ENCODE results near the gene DPYD.

DPYD gene

DNA sequence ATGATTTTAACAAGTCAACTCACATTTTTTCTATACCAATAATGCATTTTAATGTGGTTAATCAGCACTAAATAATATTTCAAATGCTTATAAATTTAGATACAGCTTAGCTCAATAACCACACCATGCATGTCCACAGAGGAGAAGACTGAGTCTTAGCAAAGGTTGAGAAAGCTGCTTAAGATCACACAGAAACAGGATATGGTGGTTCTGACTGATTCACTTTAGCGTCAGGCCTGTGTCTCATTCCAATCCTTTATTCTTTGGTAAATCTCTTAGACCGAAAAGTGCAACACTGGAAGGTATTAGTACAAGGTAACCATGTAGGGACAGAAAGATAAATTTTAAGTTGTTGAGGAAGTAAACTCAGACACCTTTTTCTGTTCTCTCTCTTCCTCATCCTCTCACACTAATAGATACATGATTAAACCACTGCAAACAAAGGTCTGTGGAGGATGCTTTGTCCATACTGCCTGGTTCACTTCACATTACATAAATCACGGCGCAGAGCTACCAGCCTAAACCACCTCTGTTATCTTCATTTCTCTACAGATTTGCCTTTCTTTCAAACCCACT is 139.0 kb downstream of the DPYD start:
- DNase-seq = no peak

DNA sequence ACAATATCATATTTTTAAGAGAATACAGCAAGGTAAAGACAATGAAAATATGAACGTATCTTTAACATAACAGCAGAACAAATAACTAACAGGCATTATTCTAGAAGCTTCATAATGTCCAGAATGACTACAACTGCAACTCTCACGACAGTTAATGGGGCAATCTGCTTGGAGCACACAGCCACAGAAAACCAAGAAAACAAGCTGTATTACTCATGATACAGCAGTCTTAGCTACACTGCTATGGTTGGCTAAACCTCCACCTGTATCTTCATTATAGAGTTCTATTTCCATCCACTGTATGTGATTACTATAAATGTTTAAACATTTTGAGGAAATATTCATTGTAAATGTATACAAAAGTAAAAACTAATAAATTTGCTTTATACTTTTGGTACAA is 139.9 kb downstream of the DPYD start:
- DNase-seq = no peak

DNA sequence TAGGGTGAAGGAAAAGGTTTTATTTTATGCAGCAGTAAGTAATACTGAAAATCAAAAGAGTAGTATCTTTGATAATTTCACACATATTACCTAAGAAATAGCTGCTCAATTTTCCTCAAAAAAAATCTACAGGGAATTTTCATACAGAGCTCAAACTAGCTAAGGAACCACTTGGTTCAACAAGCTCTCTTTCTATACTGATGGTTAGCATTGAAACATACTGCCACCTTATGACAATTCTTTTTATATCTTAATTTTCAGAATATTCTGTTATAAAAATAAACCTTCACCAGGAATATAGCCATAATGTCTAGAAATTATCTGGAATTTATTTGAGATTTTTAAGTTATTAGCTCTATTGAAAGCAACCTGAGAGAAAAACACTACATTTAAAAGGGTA is 142.1 kb downstream of the DPYD start:
- DNase-seq = no peak

DNA sequence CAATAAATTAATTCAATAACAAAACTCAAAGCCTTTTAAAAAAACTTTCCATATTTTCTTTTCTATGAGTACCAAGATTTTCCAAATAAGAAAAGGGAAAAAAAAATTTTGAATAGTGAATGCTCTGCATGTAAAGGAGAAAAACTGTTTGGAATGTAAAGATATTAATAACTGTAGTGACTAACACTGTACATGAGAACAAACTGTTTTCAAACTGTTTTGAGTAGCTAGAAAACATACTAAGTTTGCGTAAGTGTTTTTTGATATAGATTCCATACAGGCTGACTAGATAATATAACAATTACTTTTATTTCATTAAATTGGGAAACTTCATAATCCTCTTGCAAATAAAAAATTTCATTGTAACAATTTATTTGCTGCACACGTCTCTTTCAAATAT is 150.5 kb downstream of the DPYD start:
- no peak for DNase-seq

DNA sequence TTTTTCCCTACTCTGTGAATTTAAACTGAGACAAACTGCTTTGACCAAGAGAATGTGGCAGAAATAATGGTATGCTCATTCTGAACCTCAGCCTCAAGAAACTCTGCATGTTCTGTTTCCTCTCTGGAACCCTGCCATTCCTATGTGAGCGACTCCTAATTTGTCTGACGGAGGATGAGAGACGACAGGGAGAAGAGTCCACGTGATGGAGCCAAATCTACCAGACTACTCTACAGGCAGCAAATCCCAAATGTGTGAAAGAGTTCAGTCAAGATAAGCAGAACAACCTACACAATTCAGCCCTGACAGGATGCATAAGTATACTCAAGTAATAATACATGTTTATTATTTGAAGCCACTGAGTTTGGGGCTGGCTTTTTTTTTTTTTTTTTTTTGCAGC is 153.5 kb downstream of the DPYD start:
- no peak for DNase-seq

DNA sequence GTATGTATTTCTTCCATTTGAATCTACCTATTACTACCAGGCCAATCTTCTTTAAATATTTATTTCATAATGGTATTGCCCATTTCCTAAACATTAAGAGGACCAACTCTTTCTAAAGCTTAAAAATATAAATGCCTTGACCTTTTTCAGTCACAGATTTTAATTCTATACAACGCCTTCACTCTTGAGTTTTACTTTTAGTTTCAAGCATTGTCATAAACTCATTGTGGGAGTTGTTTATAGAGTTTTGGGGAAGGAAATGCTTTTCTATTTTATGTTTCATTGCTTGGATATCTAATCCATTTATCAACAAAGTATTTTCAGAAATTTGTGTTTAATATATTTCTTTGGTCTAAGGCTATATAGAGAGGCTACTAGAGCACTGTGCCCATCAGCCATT is 155.8 kb downstream of the DPYD start:
- DNase-seq = no peak

DNA sequence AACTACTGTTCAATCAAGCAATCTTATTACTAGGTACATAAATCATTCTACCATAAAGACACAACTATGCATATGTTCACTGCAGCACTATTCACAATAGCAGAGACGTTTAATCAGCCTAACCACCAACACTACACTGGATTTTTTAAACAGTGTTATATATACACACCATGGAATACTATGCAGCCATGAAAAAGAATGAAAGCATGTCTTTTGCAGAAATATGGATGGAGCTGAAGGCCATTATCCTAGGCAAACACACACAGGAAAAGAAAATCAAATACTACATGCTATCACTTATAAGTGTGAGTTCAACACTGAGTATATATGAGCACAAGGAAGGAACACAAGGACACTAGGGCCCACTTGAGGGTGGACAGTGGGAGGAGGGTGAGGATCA is 159.2 kb downstream of the DPYD start:
- no peak for DNase-seq

DNA sequence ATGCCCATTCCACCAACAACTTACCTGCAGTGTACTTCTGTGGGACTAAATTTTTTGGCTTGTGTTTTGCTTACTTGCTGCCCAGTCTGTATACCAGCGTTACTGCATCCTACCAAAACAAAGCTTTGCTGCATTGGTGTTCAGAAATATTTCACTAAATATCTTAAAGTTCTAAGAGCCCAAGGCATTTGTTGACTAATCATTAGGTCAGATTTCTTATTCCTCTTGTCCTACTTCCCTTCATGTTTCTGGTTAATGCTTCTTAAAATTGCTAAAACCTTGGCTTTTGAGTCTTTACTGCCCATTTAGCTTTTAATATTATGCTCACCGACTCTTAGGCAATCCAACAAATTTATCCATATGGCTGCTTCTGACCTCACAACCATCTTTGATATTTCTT is 161.8 kb downstream of the DPYD start:
- no peak for DNase-seq

DNA sequence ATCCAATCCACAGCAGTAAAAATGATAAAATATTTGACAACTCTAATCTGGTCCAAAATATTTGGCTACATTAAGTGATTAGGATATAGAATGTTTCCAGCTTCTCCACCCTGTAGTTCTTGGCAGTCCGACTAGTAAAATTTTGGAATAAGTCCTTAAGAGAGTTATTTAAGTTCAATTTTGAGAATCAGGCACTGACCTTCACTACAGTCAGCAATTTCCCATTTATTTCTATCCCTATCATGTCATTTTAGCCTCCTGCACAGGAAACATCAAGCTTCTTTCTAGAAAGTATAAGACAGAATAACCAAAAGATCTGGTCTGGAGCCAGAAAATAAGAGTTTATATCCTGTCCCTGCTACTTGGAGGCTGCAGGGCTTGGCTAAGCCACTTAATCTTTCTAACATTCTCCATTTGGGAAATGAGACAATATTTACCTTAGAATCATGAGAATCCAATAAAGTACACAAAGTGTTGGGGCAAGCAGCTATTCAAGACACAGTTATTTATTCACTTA is 162.2 kb downstream of the DPYD start:
- DNase-seq = no peak

DNA sequence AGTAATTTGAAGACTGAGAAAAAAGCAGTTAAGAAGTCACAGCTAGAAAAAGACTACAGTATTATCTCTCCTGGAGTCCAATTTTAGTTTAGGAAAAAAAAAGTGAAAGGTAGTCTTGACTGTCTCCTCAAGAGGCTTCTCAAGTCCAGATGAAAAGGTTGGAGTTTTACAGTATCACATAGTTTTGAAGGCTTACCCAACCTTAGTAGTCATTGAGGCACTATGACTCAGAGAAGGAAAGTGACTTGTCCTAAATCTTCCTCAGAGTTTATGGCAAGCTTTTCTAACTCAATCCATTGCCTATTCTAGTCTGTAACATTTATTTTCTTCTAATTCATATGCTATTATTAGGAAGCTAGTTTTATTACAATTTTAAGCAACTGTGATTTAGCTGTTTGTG is 174.9 kb downstream of the DPYD start:
- no peak for DNase-seq

DNA sequence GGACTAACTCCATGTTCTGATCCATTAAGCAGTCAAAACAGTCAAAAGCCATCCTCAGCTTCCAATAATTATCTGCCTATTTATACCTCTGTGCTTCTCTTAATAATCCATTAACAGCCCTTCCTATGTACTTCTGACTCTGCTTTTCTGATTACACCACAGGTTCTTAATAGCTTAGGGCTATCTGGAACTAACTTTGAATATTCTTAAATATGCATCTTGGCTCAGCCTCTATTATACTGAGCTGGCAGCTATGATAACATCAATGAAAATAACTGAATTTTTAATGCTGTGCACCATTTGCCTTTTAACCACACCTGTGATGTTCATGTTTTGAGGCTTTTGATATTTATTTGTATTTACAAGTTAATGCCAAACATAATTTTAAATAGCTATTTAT is 175.9 kb downstream of the DPYD start:
- no peak for DNase-seq

DNA sequence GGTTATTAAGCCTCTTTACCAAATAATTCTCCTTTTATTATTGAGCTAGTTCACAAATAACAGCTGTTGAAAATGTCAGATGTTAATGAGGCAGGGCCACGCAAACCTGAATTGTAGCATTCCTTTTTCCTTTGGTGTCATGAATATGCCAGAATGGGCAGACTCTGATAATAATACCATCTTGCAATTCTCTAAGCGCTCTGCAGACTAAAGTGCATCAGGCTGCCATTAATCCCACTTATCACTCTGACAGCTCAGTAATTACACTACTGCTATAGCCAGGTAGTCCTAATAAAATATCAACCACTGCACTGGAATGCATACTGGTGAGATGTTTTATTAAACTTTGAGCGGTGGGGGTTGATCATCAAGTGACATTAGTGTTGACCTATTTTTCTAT is 177.7 kb downstream of the DPYD start:
- no peak for DNase-seq

DNA sequence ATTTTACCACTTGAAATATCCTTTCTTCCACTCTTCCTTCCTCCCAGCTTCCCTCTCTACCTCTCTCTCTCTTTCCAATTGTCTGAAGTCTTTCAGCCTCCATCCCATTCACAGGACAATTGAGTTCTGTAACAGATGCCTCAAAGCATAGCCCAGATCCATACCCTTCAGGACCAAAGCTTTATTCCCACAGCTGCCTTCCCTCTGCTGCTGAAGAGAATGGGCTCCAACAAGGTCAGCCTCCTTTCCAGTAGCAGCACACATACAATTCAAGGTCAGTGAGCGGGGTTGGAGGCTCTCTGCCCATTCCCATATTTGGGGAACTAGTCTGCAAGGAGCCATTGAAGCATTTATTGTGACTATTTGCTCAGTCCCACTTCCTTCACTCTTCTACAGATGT is 179.9 kb downstream of the DPYD start:
- no peak for DNase-seq

DNA sequence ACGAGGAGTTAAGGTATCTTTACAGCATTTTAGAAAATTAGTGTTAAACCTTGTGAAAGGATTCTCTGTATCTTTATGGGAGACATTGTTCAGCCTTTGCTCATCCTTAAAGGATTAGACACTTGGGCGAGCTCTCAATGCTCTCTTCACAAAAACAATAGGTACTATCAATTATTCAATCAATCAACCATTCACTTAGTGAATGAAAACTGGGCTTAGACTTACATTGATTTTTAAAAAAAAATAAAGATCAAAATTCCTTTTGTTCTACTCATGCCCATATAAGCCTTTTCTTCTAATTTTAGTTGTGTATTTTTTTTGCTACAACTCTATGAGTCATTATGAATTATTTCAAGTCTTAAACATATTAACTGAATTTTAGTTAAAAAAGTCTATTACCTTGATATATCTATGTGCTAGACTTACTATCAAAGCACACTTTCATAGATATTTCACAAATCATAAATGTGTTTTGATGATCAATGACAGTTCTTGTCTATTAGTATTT is 181.2 kb downstream of the DPYD start:
- no peak for DNase-seq

DNA sequence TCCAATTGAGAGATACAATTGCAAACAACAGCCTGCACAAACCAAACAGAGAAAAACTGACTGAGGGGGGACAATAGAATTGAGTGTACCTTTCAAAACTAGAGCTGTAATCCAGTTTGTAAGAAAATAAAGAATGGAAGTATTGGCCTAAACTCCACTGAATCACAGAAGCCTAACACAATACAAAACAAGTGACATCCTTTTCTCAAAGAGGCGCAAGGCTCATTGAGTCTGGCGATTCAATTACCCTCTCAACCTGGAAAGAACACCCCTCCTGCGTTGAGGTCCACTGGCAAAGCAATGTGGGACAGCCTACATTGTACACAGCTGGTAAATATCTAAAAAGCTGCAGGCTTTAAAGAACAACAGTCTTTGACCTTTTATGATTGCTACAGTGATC is 182.6 kb downstream of the DPYD start:
- DNase-seq = no peak

DNA sequence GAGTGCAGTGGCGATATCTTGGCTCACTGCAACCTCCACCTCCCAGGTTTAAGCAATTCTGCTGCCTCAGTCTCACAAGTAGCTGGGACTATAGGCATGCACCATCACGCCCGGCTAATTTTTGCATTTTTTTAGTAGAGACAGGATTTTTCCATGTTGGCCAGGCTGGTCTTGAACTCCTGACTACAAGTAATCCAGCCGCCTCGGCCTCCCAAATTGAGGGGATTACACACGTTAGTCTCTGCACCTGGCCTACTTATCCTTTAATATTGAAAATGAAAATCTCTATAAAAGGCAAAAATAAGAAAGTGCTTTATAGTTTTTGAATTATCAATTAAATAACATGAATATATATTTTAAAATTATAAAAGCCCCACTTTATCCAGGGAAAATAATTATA is 190.6 kb downstream of the DPYD start:
- DNase-seq = no peak

DNA sequence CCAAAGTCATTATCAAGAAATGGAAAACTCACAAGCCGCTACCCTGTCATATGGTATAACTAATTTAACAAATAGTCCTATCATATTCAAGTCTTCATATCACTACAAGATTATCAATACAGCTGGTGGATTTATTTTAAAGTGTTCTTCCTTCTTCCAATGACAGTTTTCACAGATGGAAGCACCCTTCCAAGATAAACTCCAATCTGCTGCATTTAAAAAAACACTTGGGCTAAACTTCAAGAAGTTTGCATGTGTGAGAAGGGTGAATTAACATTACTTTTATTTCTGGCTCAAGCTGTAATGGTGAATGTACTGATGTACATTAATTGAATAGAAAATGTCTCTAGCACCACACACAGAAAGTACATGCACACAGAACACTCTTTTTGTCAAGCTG is 192.4 kb downstream of the DPYD start:
- no peak for DNase-seq

DNA sequence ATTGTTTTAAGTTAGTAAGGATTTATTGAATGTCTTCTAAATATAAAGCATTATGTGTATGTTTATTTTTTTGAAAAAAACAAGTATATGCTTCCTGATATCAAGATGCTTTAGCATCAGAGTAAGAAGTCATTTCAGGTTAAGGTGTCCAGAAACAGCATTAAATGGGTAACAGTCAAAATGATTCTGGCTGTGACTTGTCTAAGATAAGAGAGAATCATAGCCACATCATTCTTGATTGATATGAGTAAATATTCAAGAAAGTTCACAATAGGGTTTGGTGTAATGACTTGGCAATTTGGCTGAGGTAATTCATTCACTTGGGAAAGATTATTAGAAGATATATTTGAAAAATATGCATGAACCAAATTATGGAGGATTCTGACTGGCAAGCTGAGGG is 193.8 kb downstream of the DPYD start:
- DNase-seq = no peak

DNA sequence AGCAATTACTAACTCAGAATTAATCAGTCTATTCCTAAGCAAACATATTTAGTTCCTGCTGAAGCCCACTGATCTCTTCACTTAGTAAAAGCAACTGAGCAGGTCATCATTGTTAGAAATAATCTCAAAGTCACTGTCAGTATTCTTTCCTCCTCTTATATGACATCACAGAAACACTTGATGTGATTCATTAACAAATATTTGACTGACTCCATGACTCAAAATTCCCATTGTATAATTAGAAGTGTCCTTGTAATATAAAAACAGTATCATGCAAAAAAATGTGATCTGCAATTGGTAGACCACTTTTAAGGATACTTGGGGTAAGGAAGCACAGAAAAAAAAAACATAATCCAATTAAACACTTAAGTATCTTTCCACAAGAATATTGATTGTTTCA is 194.4 kb downstream of the DPYD start:
- DNase-seq = no peak

DNA sequence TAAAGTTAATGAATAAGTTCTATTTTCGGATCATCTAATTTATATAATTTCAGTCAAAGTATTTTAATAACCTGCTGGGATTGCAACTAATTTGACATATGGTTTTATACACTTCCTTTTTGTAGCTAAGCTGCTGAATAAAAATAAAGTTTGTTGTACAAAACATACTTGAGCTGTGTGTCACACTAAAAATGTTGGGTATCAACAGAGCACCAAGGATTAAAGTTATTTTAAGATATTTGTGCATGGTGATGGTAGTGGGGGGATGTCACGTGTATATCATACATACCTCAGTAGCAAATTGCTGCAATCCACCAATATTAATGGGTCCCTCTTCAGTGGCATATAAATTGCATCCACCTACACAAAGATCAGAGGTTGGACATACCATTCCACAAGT is 199.6 kb downstream of the DPYD start:
- no peak for DNase-seq

DNA sequence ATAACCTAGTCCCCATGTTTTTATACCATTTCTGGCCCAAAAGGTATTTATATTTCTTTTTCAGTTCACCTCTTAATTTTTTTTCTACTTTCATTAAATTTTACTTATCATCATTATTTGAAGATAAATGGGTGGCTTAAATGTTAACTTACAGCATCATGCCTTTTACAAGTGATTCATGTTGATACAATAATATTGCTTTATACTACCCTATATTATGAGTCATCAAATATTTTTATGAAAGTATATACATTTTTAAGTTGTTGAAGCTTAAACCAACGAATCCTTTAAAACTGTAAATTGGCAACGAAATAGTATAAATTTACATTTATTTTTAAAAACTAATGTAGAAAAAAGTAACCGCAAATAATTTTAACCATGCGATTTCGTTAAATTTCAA is 207.9 kb downstream of the DPYD start:
- no peak for DNase-seq

DNA sequence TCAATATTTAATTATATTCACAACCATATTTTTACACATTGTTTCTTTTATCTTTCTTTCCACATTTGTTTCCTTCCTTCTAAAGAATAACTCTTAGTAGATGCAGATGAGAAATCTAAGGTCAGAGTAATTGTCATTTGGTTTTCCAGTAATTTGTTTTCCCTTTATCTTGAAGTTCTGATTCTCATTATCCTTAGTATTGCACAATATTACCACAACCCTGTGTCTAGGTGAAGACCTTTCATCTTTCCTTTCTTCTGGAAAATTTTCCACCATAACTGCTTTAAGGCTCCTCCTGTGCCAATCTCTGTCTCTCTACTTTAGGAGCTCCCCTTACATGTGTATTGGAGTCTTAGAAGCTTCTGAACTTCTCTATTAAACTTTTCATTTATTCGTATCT is 209.0 kb downstream of the DPYD start:
- DNase-seq = no peak

DNA sequence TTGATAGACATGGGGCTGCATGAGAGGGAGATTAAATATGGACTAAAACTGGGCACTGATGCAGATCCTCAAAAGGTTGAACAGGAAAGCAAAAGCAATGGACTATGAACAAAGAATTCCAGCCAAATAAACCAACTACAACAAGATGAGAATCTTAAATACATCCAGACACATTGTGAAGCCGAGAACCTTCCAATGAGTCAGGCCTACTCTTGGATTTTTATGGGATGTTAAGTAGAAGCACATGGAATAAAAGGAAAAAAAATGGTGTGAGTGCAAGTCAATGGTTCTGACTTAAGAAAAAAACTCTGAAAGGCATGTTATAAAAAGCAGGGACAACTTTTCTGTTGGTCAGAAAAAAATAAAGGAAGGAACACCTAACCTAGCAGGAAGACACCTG is 227.2 kb downstream of the DPYD start:
- no peak for DNase-seq

DNA sequence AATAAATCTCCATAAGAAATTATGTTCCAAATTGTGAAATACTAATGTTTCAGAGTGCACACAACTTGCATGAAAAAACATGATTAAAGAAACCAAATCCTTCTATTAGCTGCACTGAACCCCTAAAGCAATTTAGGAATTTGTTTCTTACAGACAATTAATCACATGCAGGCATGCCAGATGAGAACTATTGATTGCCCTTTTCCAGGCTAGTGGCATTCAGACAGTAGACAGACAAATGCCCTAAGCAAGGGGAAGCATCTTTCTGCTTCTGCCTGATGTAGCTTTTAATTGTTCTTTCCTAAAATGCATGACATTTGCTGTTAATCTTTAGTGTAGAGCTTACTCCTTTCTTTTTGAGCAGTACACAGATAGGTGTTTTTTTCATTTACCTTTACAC is 229.5 kb downstream of the DPYD start:
- no peak for DNase-seq

DNA sequence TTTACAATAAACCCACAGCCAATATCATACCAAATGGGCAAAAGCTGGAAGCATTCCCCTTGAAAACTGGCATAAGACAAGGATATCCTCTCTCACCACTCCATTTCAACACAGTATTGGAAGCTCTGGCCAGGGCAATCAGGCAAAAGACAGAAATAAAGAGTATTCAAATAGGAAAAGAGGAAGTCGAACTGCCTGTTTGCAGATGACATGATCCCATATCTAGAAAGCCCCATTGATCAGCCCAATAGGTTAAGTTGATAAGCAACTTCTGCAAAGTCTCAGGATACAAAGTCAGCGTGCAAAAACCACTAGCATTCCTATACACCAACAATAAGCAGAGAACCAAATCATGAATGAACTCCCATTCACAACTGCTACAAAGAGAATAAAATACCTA is 235.5 kb downstream of the DPYD start:
- no peak for DNase-seq

DNA sequence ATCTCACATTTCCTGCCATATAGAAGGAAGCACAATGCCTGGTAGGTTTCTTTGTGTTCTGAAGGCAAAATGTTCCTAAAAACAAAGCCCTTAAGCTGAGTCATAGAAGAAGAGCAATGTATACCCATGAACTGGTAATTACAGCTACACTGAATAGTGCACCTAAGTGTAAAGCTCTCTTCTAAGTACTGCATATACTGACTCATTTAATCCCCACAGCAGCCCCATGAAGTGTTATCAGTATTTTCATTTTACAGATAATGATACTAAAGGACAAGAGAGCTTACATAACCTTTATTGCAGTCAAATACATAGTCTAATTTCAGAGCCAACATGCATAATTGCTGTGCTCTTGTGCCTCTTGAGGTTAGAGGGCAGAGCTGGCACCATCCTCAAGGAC is 239.9 kb downstream of the DPYD start:
- no peak for DNase-seq
